Stimulated activated memory B cell treated with anti-CD40 and anti-IgM and Interleukin-4, amounts not matched to agents 10 μg/mL and 1 μg/mL and 100 μg/mL, for 72 hours (primary cell): ENCODE results near the gene MED15.
"Not testable (repeated sequence)": the region's sequence is repeated elsewhere in the genome, so short reads cannot be mapped to it uniquely, and the experiment has no call there.

ENCODE experiments used
- ATAC-seq: fragments of 150-1000 bp; cut with Tn5 transposase; 2 replicates; pipeline ENCODE4 v1.10.0; 2021
- H3K27ac Mint-ChIP-seq: one replicate; pipeline ENCODE4 v1.8.0; 2022; ENCODE audit warnings: mild to moderate bottlenecking, mixed read lengths
- H3K27me3 Mint-ChIP-seq: one replicate; pipeline ENCODE4 v1.8.0; 2022; ENCODE audit warnings: mixed read lengths
- H3K36me3 Mint-ChIP-seq: one replicate; pipeline ENCODE4 v1.8.0; 2022; ENCODE audit warnings: mixed read lengths
- H3K4me1 Mint-ChIP-seq: one replicate; pipeline ENCODE4 v1.8.0; 2022; ENCODE audit warnings: mixed read lengths
- H3K4me3 Mint-ChIP-seq: one replicate; pipeline ENCODE4 v1.8.0; 2022; ENCODE audit warnings: mild to moderate bottlenecking, moderate library complexity, mixed read lengths
- H3K9me3 Mint-ChIP-seq: one replicate; pipeline ENCODE4 v1.8.0; 2022; ENCODE audit warnings: mixed read lengths

The MED15 gene

GRCh38 chr22:20472629-20473442, 34.6 kb upstream of the MED15 start:
- H3K27ac Mint-ChIP-seq = peak overlapping the region; percentile 30
- H3K4me1 Mint-ChIP-seq = peaks cover 14% of the 10 kb centered on the region
- H3K9me3 Mint-ChIP-seq = no peaks in the 10 kb centered on the region
- ATAC-seq = no peak
- no peak overlapping the region for H3K4me3 Mint-ChIP-seq
- no peaks in the 10 kb centered on the region for H3K27me3 Mint-ChIP-seq
- H3K36me3 Mint-ChIP-seq = peaks cover 23% of the 10 kb centered on the region

GRCh38 chr22:20475115-20475436, 32.3 kb upstream of the MED15 start:
- H3K27me3 Mint-ChIP-seq = no peaks in the 10 kb centered on the region
- H3K4me3 Mint-ChIP-seq = no peak overlapping the region
- peaks cover 8% of the 10 kb centered on the region for H3K4me1 Mint-ChIP-seq
- H3K9me3 Mint-ChIP-seq = no peaks in the 10 kb centered on the region
- no peak overlapping the region for H3K27ac Mint-ChIP-seq
- ATAC-seq = no peak
- peaks cover 18% of the 10 kb centered on the region for H3K36me3 Mint-ChIP-seq

- not testable (repeated sequence) for H3K27me3 Mint-ChIP-seq, H3K9me3 Mint-ChIP-seq, ATAC-seq, H3K4me1 Mint-ChIP-seq, H3K4me3 Mint-ChIP-seq, H3K27ac Mint-ChIP-seq
- peaks cover 16% of the 10 kb centered on the region for H3K36me3 Mint-ChIP-seq
These were observed 31.8 kb upstream of the MED15 start for GRCh38 chr22:20475569-20475968.

- H3K36me3 Mint-ChIP-seq = peaks cover 11% of the 10 kb centered on the region
- H3K27ac Mint-ChIP-seq, ATAC-seq, H3K4me3 Mint-ChIP-seq, H3K4me1 Mint-ChIP-seq, H3K9me3 Mint-ChIP-seq, H3K27me3 Mint-ChIP-seq: not testable (repeated sequence)
These were observed 29.4 kb upstream of the MED15 start for GRCh38 chr22:20478059-20478458.

- no peaks in the 10 kb centered on the region for H3K4me1 Mint-ChIP-seq
- no peaks in the 10 kb centered on the region for H3K9me3 Mint-ChIP-seq
- peaks cover 20% of the 10 kb centered on the region for H3K36me3 Mint-ChIP-seq
- ATAC-seq = no peak
- H3K4me3 Mint-ChIP-seq = no peak overlapping the region
- H3K27me3 Mint-ChIP-seq = no peaks in the 10 kb centered on the region
- no peak overlapping the region for H3K27ac Mint-ChIP-seq
These were observed 27.7 kb upstream of the MED15 start for GRCh38 chr22:20479612-20480196.

- not testable (repeated sequence) for H3K27me3 Mint-ChIP-seq, H3K27ac Mint-ChIP-seq, H3K4me3 Mint-ChIP-seq, ATAC-seq, H3K9me3 Mint-ChIP-seq
- peaks cover 39% of the 10 kb centered on the region for H3K36me3 Mint-ChIP-seq
- H3K4me1 Mint-ChIP-seq = peaks cover 11% of the 10 kb centered on the region
These were observed 24.3 kb upstream of the MED15 start for GRCh38 chr22:20483143-20483506.

GRCh38 chr22:20483771-20484170, 23.6 kb upstream of the MED15 start:
- Mint-ChIP-seq H3K36me3 (peaks cover 45% of the 10 kb centered on the region), H3K27ac (no peak overlapping the region)

GRCh38 chr22:20484948-20485683, 22.3 kb upstream of the MED15 start:
- Mint-ChIP-seq H3K27ac (no peak overlapping the region), H3K36me3 (peaks cover 47% of the 10 kb centered on the region), H3K4me3 (no peak overlapping the region), H3K27me3 (no peaks in the 10 kb centered on the region), H3K9me3 (no peaks in the 10 kb centered on the region), H3K4me1 (peaks cover 25% of the 10 kb centered on the region)
- ATAC-seq = no peak

More at GRCh38 chr22:20483771-20484170, 23.6 kb upstream of the MED15 start:
- Mint-ChIP-seq H3K4me3 (no peak overlapping the region), H3K9me3 (no peaks in the 10 kb centered on the region), H3K4me1 (peaks cover 18% of the 10 kb centered on the region), H3K27me3 (no peaks in the 10 kb centered on the region)
- no peak for ATAC-seq

GRCh38 chr22:20486229-20486628, 21.2 kb upstream of the MED15 start:
- Mint-ChIP-seq H3K27ac (no peak overlapping the region), H3K4me1 (peaks cover 25% of the 10 kb centered on the region), H3K9me3 (no peaks in the 10 kb centered on the region), H3K4me3 (no peak overlapping the region), H3K27me3 (no peaks in the 10 kb centered on the region), H3K36me3 (peaks cover 45% of the 10 kb centered on the region)
- no peak for ATAC-seq

- ATAC-seq = no peak
- H3K27ac Mint-ChIP-seq = peak overlapping the region; percentile 38
- H3K4me3 Mint-ChIP-seq = no peak overlapping the region
- H3K9me3 Mint-ChIP-seq = no peaks in the 10 kb centered on the region
- peaks cover 36% of the 10 kb centered on the region for H3K4me1 Mint-ChIP-seq
- no peaks in the 10 kb centered on the region for H3K27me3 Mint-ChIP-seq
- peaks cover 44% of the 10 kb centered on the region for H3K36me3 Mint-ChIP-seq
These were observed 19.7 kb upstream of the MED15 start for GRCh38 chr22:20487715-20488114.

- Mint-ChIP-seq H3K4me1 (peaks cover 41% of the 10 kb centered on the region), H3K36me3 (peaks cover 32% of the 10 kb centered on the region), H3K4me3 (no peak overlapping the region), H3K9me3 (no peaks in the 10 kb centered on the region), H3K27me3 (no peaks in the 10 kb centered on the region), H3K27ac (no peak overlapping the region)
- ATAC-seq = no peak
These were observed 18.5 kb upstream of the MED15 start for GRCh38 chr22:20488946-20489345.

- no peak for ATAC-seq
- Mint-ChIP-seq H3K4me1 (peaks cover 44% of the 10 kb centered on the region), H3K27ac (no peak overlapping the region), H3K4me3 (no peak overlapping the region), H3K9me3 (no peaks in the 10 kb centered on the region), H3K27me3 (no peaks in the 10 kb centered on the region), H3K36me3 (peaks cover 27% of the 10 kb centered on the region)
These were observed 17.0 kb upstream of the MED15 start for GRCh38 chr22:20490183-20490940.

GRCh38 chr22:20490941-20491307, 16.5 kb upstream of the MED15 start:
- H3K4me3 Mint-ChIP-seq = no peak overlapping the region
- no peaks in the 10 kb centered on the region for H3K27me3 Mint-ChIP-seq
- H3K36me3 Mint-ChIP-seq = peaks cover 25% of the 10 kb centered on the region
- H3K9me3 Mint-ChIP-seq = no peaks in the 10 kb centered on the region
- H3K27ac Mint-ChIP-seq = no peak overlapping the region
- peaks cover 44% of the 10 kb centered on the region for H3K4me1 Mint-ChIP-seq
- no peak for ATAC-seq

- Mint-ChIP-seq H3K27me3 (no peaks in the 10 kb centered on the region), H3K36me3 (peaks cover 21% of the 10 kb centered on the region)
These were observed 16.1 kb upstream of the MED15 start for GRCh38 chr22:20491346-20491745.

More at GRCh38 chr22:20491346-20491745, 16.1 kb upstream of the MED15 start:
- Mint-ChIP-seq H3K27ac (no peak overlapping the region), H3K4me1 (peaks cover 48% of the 10 kb centered on the region), H3K9me3 (no peaks in the 10 kb centered on the region), H3K4me3 (no peak overlapping the region)
- no peak for ATAC-seq
